GM23248 (cell line): ENCODE data around the gene ZNF716. TPM values are rescaled to one million over a fixed set of nuclear protein-coding genes. Genes with fewer than 3 reads are reported as not detected.

ENCODE experiments used
- DNase-seq: peaks from one replicate; pipeline ENCODE4 v3.0.0-alpha.2; 2015
- H2AFZ ChIP-seq: fragments of 200-600 bp; sonication (generic); 2 replicates; pipeline ENCODE4 v1.6.1; 2016; ENCODE audit warnings: antibody characterized with exemption
- H3F3A ChIP-seq: fragments of 200-600 bp; sonication (generic); 2 replicates; pipeline ENCODE4 v1.6.1; 2016; ENCODE audit warnings: mild to moderate bottlenecking, antibody characterized with exemption, mixed run types; ENCODE audit not compliant: insufficient read depth
- H3K27ac ChIP-seq: fragments of 200-600 bp; sonication (generic); 2 replicates; pipeline ENCODE4 v1.5.1; 2016; ENCODE audit warnings: mild to moderate bottlenecking
- H3K27me3 ChIP-seq: fragments of 200-600 bp; sonication (generic); replicated peaks from 2 replicates; pipeline ENCODE4 v1.6.1; 2016; ENCODE audit warnings: mild to moderate bottlenecking; ENCODE audit not compliant: insufficient read depth
- H3K36me3 ChIP-seq: fragments of 200-600 bp; sonication (generic); 2 replicates; pipeline ENCODE4 v1.6.1; 2016; ENCODE audit warnings: low read depth, mild to moderate bottlenecking
- H3K4me1 ChIP-seq: fragments of 200-600 bp; sonication (generic); 2 replicates; pipeline ENCODE4 v1.6.1; 2016; ENCODE audit warnings: mild to moderate bottlenecking; ENCODE audit not compliant: insufficient read depth
- H3K4me2 ChIP-seq: fragments of 200-600 bp; sonication (generic); one replicate; pipeline ENCODE4 v1.6.1; 2016; ENCODE audit warnings: mild to moderate bottlenecking; ENCODE audit not compliant: unreplicated experiment
- H3K4me3 ChIP-seq: fragments of 200-600 bp; sonication (generic); 2 replicates; pipeline ENCODE4 v1.5.1; 2016; ENCODE audit warnings: mild to moderate bottlenecking
- H3K79me2 ChIP-seq: fragments of 200-600 bp; sonication (generic); 2 replicates; pipeline ENCODE4 v1.6.1; 2016; ENCODE audit warnings: mild to moderate bottlenecking; ENCODE audit not compliant: insufficient read depth
- H3K9ac ChIP-seq: fragments of 200-600 bp; sonication (generic); 2 replicates; pipeline ENCODE4 v1.6.1; 2016; ENCODE audit warnings: mild to moderate bottlenecking
- H3K9me2 ChIP-seq: fragments of 200-600 bp; sonication (generic); 2 replicates; pipeline ENCODE4 v1.6.1; 2016; ENCODE audit warnings: mixed run types, mild to moderate bottlenecking, moderate library complexity; ENCODE audit not compliant: insufficient read depth
- H3K9me3 ChIP-seq: fragments of 200-600 bp; sonication (generic); one replicate; pipeline ENCODE4 v1.6.1; 2017; ENCODE audit warnings: low read depth
- H4K20me1 ChIP-seq: fragments of 200-600 bp; sonication (generic); 2 replicates; pipeline ENCODE4 v1.6.0; 2016; ENCODE audit not compliant: insufficient read depth
- EZH2 ChIP-seq: fragments of 200-600 bp; sonication (generic); IDR thresholded peaks from 2 replicates; pipeline ENCODE4 v1.6.1; 2018; ENCODE audit warnings: antibody characterized with exemption, mild to moderate bottlenecking; ENCODE audit not compliant: insufficient read depth, poor library complexity, severe bottlenecking
- EZH2phosphoT487 ChIP-seq: fragments of 200-600 bp; sonication (generic); IDR thresholded peaks from 2 replicates; pipeline ENCODE4 v1.6.1; 2018; ENCODE audit warnings: antibody characterized with exemption, moderate library complexity, mild to moderate bottlenecking, low read depth; ENCODE audit not compliant: insufficient read depth
- WGBS, 2 experiments: methylation state at CpG; one replicate each; pipeline ENCODE4 v1.1.6; 2015 to 2017; ENCODE audit warnings: low lambda C conversion rate in 2 of 2, low coverage in 1 of 2; ENCODE audit errors: missing lambda C conversion rate in 2 of 2; 5-methylcytosine and 5-hydroxymethylcytosine counted together
- in situ Hi-C: fragments of 300-500 bp; cut with MboI; formaldehyde crosslinking; loops from 2 replicates; pipeline ENCODE4 v1.15.0; 2020
- polyA plus RNA-seq: library from polyadenylated mRNA; unstranded; fragments of >200 nt; fragmentation: Nextera tagmentation; extraction: Ambion mirVana; gene quantifications from 2 replicates; pipeline ENCODE4 v1.2.1, GENCODE V29; 2016
- total RNA-seq: library from RNA; depleted of rRNA; stranded (reverse); fragments of >200 nt; shearing (Covaris generic); gene quantifications from 2 replicates; pipeline ENCODE4 v1.2.3, GENCODE V29; 2014

Gene ZNF716
- total and polyA plus RNA-seq, 2 experiments from 2014 or later, result not detected

DNA sequence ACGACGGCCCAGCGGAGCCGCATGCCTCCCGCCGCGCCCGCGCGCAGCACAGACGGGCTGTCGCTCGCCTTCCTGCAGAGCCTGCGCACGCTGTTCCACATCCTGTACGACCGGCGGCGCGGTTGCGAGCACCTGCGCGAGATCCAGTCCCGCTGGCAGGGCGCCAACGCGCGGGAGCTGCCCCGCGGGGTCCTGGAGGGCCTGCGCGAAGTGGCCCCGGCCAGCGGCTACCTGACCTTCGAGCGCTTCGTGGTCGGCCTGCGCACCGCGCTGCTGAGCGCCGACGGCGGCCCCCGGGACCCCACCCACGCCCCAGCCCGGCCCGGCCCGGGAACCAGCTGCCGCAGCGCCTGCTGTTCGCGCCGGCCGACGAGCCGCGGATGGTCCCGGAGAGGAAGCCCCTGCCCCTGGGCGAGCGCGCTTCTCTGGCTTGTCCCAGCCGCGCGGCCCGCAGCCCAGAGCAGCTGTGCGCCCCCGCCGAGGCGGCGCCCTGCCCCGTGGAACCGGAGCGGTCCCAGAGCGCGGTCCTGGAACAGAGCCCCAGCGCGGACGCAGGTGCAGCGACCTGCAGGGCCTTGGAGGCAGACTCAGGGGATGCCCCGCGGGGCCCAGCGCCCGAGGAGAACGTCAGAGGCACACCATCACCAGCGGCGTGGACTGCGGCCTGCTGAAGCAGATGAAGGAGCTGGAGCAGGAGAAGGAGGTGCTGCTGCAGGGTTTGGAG is 25.3 kb upstream of the ZNF716 start:
- H2AFZ ChIP-seq, result no peak overlapping the region
- H4K20me1 ChIP-seq, result no peaks in the 10 kb centered on the region
- TF ChIP-seq EZH2, result no peak
- no peak for TF ChIP-seq EZH2phosphoT487
- H3K4me1 ChIP-seq, result no peaks in the 10 kb centered on the region
- H3F3A ChIP-seq, result no peaks in the 10 kb centered on the region
- H3K27me3 ChIP-seq, result no peaks in the 10 kb centered on the region
- no peak overlapping the region for H3K27ac ChIP-seq
- H3K4me2 ChIP-seq, result no peak overlapping the region
- H3K36me3 ChIP-seq, result no peaks in the 10 kb centered on the region
- in situ Hi-C loops, result no loop called here
- no peak overlapping the region for H3K9ac ChIP-seq
- no peak overlapping the region for H3K4me3 ChIP-seq
- 40 to 41% methylated on average over 47 to 73 of the region's 89 CpGs for whole genome bisulfite sequencing, 2 experiments
- no peaks in the 10 kb centered on the region for H3K9me2 ChIP-seq
- no peak for DNase-seq
- H3K9me3 ChIP-seq, result no peaks in the 10 kb centered on the region
- no peaks in the 10 kb centered on the region for H3K79me2 ChIP-seq

DNA sequence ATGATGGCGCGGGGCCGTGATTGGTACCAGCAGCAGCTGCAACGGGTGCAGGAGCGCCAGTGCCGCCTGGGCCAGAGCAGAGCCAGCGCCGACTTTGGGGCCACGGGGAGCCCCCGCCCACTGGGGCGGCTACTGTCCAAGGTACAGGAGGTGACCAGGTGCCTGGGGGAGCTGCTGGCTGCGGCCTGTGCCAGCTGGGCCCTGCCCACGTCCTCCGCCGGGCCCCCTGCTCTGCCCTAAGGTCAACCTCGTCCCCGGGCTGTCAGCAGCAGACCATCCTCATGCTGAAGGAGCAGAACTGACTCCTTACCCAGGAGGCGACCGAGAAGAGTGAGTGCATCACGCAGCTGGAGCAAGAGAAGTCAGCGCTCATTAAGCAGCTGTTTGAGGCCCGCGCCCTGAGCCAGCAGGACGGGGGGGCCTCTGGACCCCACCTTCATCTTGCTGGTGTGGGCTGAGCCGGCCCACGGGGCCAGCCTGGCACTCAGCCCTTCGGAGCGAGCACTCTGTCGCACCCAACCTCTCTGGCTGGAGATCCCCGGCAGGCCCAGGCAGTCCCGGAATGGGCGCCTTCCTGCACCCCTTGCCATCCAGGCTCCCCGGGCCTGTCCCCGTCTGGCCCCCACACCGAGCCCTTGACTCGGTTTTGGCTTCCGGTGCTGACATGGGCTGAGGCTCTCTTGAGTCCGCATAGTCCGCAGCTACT is 24.6 kb upstream of the ZNF716 start:
- Histone ChIP-seq H3K9ac (no peak overlapping the region), H3K27ac (no peak overlapping the region), H3K9me3 (no peaks in the 10 kb centered on the region), H3K4me1 (no peaks in the 10 kb centered on the region), H3K79me2 (no peaks in the 10 kb centered on the region), H4K20me1 (no peaks in the 10 kb centered on the region), H3K27me3 (no peaks in the 10 kb centered on the region), H2AFZ (no peak overlapping the region), H3F3A (no peaks in the 10 kb centered on the region), H3K9me2 (no peaks in the 10 kb centered on the region), H3K4me3 (no peak overlapping the region), H3K4me2 (no peak overlapping the region), H3K36me3 (no peaks in the 10 kb centered on the region)
- in situ Hi-C loops, result no loop called here
- TF ChIP-seq EZH2phosphoT487 (no peak), EZH2 (no peak)
- no peak for DNase-seq
- 52 to 55% methylated on average over 33 to 37 of the region's 39 CpGs for whole genome bisulfite sequencing, 2 experiments

DNA sequence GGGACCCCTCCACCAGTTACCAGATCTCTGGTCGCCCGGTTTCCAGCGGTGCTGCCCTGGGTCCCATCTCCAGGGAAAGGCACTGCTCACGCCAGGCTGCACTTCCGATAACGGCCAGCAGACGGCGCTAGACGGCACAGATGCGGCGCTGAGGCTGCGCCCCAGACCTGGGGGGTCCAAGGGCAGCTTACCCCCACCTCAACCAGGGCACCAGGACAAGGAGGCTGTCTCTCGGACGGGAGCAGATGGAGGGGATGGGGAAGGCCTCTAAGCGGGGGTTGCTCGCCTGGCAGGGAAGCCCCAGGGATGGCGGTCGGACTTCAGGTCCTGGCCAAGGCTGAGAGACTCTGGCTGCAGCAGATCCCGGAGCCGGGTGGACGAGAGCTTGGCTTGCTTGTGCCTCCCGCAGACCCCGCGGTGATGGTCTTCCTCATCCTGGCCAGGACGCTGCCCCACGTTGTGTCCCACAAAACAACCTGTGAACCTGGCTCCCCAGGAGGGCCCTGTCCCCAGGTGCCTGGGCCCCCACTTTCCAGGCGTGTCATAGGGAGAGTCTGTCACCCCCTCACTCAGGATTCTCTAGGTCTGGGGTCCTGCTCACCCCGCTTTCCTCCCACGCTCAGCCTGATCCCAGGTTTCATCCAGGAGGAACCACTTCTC is 23.9 kb upstream of the ZNF716 start:
- H3K4me2 ChIP-seq, result no peak overlapping the region
- H3K4me3 ChIP-seq, result no peak overlapping the region
- H2AFZ ChIP-seq, result no peak overlapping the region
- WGBS, 2 experiments, result 40 to 53% methylated on average over 26 to 29 of the region's 29 CpGs
- no peaks in the 10 kb centered on the region for H3K4me1 ChIP-seq
- no peaks in the 10 kb centered on the region for H3F3A ChIP-seq
- H3K27me3 ChIP-seq, result no peaks in the 10 kb centered on the region
- H3K27ac ChIP-seq, result no peak overlapping the region
- H3K79me2 ChIP-seq, result no peaks in the 10 kb centered on the region
- no peaks in the 10 kb centered on the region for H3K9me3 ChIP-seq
- H3K36me3 ChIP-seq, result no peaks in the 10 kb centered on the region
- no peaks in the 10 kb centered on the region for H3K9me2 ChIP-seq
- H3K9ac ChIP-seq, result no peak overlapping the region
- TF ChIP-seq EZH2phosphoT487 (no peak), EZH2 (no peak)
- no peaks in the 10 kb centered on the region for H4K20me1 ChIP-seq
- DNase-seq, result no peak
- in situ Hi-C loops, result no loop called here

DNA sequence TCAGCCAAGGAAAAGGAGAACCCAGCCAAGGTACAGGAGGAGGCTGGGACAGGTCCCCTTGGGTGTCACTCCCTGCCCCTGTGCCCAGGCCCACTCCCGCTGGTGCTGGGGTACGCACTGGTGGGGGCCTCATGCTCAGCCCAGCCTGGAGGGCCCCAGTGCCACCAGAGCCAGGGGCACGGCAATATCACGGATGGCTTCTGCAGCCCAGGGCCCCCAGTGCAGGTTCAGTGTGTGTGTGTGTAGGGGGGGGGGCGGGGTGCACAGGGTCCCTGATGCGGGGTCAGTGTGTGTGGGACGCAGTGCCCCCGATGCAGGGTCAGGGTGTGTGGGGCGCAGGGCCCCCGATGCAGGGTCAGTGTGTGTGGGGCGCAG is 23.4 kb upstream of the ZNF716 start:
- Histone ChIP-seq H3K27me3 (no peaks in the 10 kb centered on the region), H2AFZ (no peak overlapping the region), H3K9me3 (no peaks in the 10 kb centered on the region), H3K4me2 (no peak overlapping the region), H3K4me3 (no peak overlapping the region), H3K4me1 (no peaks in the 10 kb centered on the region), H3K9ac (no peak overlapping the region), H3K36me3 (no peaks in the 10 kb centered on the region), H3K27ac (no peak overlapping the region), H3K9me2 (no peaks in the 10 kb centered on the region), H4K20me1 (no peaks in the 10 kb centered on the region), H3F3A (no peaks in the 10 kb centered on the region), H3K79me2 (no peaks in the 10 kb centered on the region)
- in situ Hi-C loops, result no loop called here
- WGBS, 2 experiments, result 67 to 73% methylated on average over 3 to 11 of the region's 11 CpGs
- TF ChIP-seq EZH2phosphoT487, result no peak
- no peak for TF ChIP-seq EZH2
- no peak for DNase-seq
